ENCODE data around the gene USB1.

Gene USB1

DNA sequence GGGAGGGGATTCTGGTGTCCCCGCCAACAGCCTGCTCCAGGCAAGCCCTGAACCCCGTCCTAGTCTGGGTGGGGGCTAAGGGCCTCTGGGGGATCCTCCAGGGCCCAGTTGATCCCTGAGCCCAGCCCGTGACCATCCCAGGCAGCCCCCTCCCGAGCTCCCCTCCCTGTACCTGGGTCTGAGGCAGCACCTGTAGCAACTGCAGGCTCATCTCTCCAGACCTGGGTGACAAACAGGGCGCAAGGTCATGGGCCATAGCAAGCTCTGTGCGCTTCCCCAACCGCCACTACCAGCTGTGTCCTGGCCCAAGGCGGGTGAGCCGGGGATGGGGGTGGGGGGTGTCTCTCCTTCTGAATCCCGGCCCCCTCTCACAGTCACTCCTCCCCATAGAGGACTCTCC lies 40.9 kb upstream of the USB1 start:
- Histone ChIP-seq H3K4me3 (ENCODE audit: low read length) (no peak overlapping the region), H3K27ac (ENCODE audit: low read length) (no peak overlapping the region), H3K4me1 (ENCODE audit: insufficient read depth, low read length) (no peaks in the 10 kb centered on the region; the same call in 1 of the 2 replicates), H3K9me3 (ENCODE audit: insufficient read depth, low read depth, low read length) (no peaks in the 10 kb centered on the region), H3K9ac (ENCODE audit: low read depth, low read length) (no peak overlapping the region), H3K27me3 (ENCODE audit: insufficient read depth, low read length) (no peaks in the 10 kb centered on the region), H3K36me3 (ENCODE audit: insufficient read depth, low read depth, low read length) (no peaks in the 10 kb centered on the region)

GRCh38 chr16:57960826-57961472 lies 40.3 kb upstream of the USB1 start:
- no peaks in the 10 kb centered on the region for H3K36me3 ChIP-seq (ENCODE audit: insufficient read depth, low read depth, low read length)
- H3K4me3 ChIP-seq (ENCODE audit: low read length): no peak overlapping the region
- no peak overlapping the region for H3K9ac ChIP-seq (ENCODE audit: low read depth, low read length)
- no peak overlapping the region for H3K27ac ChIP-seq (ENCODE audit: low read length)
- no peaks in the 10 kb centered on the region for H3K27me3 ChIP-seq (ENCODE audit: insufficient read depth, low read length)
- H3K4me1 ChIP-seq (ENCODE audit: insufficient read depth, low read length): no peaks in the 10 kb centered on the region; the same call in 1 of the 2 replicates
- H3K9me3 ChIP-seq (ENCODE audit: insufficient read depth, low read depth, low read length): no peaks in the 10 kb centered on the region

GRCh38 chr16:57961538-57961937 lies 39.7 kb upstream of the USB1 start:
- no peaks in the 10 kb centered on the region for H3K27me3 ChIP-seq (ENCODE audit: insufficient read depth, low read length)
- no peak overlapping the region for H3K4me3 ChIP-seq (ENCODE audit: low read length)
- no peak overlapping the region for H3K27ac ChIP-seq (ENCODE audit: low read length)
- H3K9me3 ChIP-seq (ENCODE audit: insufficient read depth, low read depth, low read length): no peaks in the 10 kb centered on the region
- H3K36me3 ChIP-seq (ENCODE audit: insufficient read depth, low read depth, low read length): no peaks in the 10 kb centered on the region
- no peaks in the 10 kb centered on the region; the same call in 1 of the 2 replicates for H3K4me1 ChIP-seq (ENCODE audit: insufficient read depth, low read length)
- no peak overlapping the region for H3K9ac ChIP-seq (ENCODE audit: low read depth, low read length)

DNA sequence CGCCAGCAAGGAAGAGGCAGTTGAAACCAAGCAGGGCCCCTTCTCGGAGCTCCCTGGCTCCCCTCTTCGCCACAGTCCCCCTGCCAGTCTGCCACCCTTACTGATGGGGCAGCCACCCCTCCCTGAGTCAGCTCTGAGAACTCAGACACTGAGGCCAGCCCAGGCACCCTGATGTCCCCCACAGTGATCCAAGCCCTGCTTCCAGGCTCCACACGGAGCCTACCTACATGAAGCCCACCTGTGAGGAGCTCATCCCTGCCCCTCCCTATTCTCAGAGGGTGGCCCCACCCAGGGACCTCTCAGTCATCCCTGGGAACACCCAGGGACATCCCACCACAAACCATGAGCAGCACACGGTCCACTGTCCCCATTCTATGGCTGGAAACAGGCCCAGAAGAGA lies 39.2 kb upstream of the USB1 start:
- no peaks in the 10 kb centered on the region for H3K36me3 ChIP-seq (ENCODE audit: insufficient read depth, low read depth, low read length)
- H3K27me3 ChIP-seq (ENCODE audit: insufficient read depth, low read length): no peaks in the 10 kb centered on the region
- no peak overlapping the region for H3K9ac ChIP-seq (ENCODE audit: low read depth, low read length)
- no peaks in the 10 kb centered on the region; the same call in 1 of the 2 replicates for H3K4me1 ChIP-seq (ENCODE audit: insufficient read depth, low read length)
- no peaks in the 10 kb centered on the region for H3K9me3 ChIP-seq (ENCODE audit: insufficient read depth, low read depth, low read length)
- no peak overlapping the region for H3K4me3 ChIP-seq (ENCODE audit: low read length)
- no peak overlapping the region for H3K27ac ChIP-seq (ENCODE audit: low read length)

- H3K4me3 ChIP-seq (ENCODE audit: low read length): no peak overlapping the region
- no peak overlapping the region for H3K27ac ChIP-seq (ENCODE audit: low read length)
- H3K36me3 ChIP-seq (ENCODE audit: insufficient read depth, low read depth, low read length): no peaks in the 10 kb centered on the region
- H3K27me3 ChIP-seq (ENCODE audit: insufficient read depth, low read length): no peaks in the 10 kb centered on the region
- no peaks in the 10 kb centered on the region for H3K9me3 ChIP-seq (ENCODE audit: insufficient read depth, low read depth, low read length)
- no peaks in the 10 kb centered on the region for H3K4me1 ChIP-seq (ENCODE audit: insufficient read depth, low read length)
- no peak overlapping the region for H3K9ac ChIP-seq (ENCODE audit: low read depth, low read length)
These were observed 38.5 kb upstream of the USB1 start for GRCh38 chr16:57962756-57963155.

GRCh38 chr16:57964157-57964700 lies 37.0 kb upstream of the USB1 start:
- no peak overlapping the region for H3K4me3 ChIP-seq (ENCODE audit: low read length)
- H3K27me3 ChIP-seq (ENCODE audit: insufficient read depth, low read length): no peaks in the 10 kb centered on the region
- H3K36me3 ChIP-seq (ENCODE audit: insufficient read depth, low read depth, low read length): no peaks in the 10 kb centered on the region
- no peak overlapping the region for H3K27ac ChIP-seq (ENCODE audit: low read length)
- no peak overlapping the region for H3K9ac ChIP-seq (ENCODE audit: low read depth, low read length)
- H3K9me3 ChIP-seq (ENCODE audit: insufficient read depth, low read depth, low read length): no peaks in the 10 kb centered on the region
- H3K4me1 ChIP-seq (ENCODE audit: insufficient read depth, low read length): no peaks in the 10 kb centered on the region

DNA sequence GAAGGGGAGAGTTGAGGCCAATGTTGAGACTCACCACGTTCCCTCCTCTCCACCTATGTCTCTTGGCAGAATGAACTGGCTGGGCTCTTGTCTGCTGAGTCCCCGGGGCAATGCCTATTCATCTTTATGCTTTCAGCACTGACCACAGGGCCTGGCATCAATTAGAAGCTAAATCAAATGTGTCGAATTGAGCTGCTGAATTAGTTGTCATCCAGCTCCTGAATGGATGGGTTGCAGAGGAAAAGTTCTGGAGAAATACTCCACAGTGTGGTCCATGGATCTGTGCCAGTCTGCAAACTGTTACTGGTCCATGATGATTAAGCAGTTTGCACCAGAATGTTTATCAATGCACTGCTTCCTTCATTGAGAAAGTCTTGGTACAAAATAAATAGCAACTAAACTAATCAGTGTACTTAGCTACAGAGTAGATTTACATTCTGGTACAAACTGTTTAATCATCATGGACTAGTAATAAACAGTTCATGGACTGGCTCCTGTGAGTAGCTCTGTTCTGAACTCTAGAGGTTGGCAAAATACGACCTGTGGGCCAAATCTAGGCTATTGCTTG lies 34.9 kb upstream of the USB1 start:
- no peaks in the 10 kb centered on the region for H3K4me1 ChIP-seq (ENCODE audit: insufficient read depth, low read length)
- no peak overlapping the region for H3K4me3 ChIP-seq (ENCODE audit: low read length)
- no peak overlapping the region for H3K9ac ChIP-seq (ENCODE audit: low read depth, low read length)
- no peak overlapping the region for H3K27ac ChIP-seq (ENCODE audit: low read length)
- H3K9me3 ChIP-seq (ENCODE audit: insufficient read depth, low read depth, low read length): no peaks in the 10 kb centered on the region
- H3K27me3 ChIP-seq (ENCODE audit: insufficient read depth, low read length): no peaks in the 10 kb centered on the region
- no peaks in the 10 kb centered on the region for H3K36me3 ChIP-seq (ENCODE audit: insufficient read depth, low read depth, low read length)

DNA sequence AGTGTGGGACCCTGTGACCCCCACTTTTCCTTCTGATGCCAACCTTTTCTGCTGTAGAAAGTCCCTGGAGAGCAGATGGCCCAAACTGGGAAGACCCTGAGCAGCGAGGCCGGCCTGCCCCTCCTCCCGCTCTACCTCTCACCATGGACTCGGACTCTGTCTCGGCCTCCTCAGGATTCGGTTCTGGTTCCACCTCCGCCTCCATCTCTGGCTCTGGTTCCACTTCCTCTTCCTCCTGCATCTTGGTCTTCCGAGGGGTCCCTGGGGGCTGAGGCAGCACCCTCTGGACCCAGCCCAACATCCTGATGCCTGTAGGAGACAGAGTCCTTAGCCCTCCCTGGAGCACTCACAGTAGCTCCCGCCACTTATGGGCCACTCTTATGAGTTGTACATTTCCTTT lies 34.2 kb upstream of the USB1 start:
- no peaks in the 10 kb centered on the region for H3K4me1 ChIP-seq (ENCODE audit: insufficient read depth, low read length)
- H3K9ac ChIP-seq (ENCODE audit: low read depth, low read length): no peak overlapping the region
- H3K27ac ChIP-seq (ENCODE audit: low read length): no peak overlapping the region
- H3K9me3 ChIP-seq (ENCODE audit: insufficient read depth, low read depth, low read length): no peaks in the 10 kb centered on the region
- H3K4me3 ChIP-seq (ENCODE audit: low read length): no peak overlapping the region
- H3K27me3 ChIP-seq (ENCODE audit: insufficient read depth, low read length): no peaks in the 10 kb centered on the region
- no peaks in the 10 kb centered on the region for H3K36me3 ChIP-seq (ENCODE audit: insufficient read depth, low read depth, low read length)

DNA sequence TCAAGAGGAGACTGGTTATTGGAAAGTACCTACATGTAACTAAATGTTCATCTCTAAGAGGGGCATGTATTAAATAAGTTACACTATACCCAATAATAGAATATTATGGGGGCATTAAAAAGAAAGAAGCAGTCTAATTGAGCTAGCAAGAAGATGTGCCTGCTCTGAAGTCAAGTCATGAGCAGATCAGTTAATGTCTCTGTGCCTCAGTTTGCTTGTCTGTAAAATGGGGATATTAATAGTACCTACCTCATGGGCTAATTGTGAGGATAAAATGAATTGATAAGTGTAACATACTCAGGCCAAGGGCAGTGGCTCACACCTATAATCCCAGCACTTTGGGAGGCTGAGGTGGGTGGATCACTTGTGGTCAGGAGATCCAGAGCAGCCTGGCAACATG lies 33.3 kb upstream of the USB1 start:
- no peaks in the 10 kb centered on the region for H3K27me3 ChIP-seq (ENCODE audit: insufficient read depth, low read length)
- H3K4me1 ChIP-seq (ENCODE audit: insufficient read depth, low read length): no peaks in the 10 kb centered on the region
- H3K9me3 ChIP-seq (ENCODE audit: insufficient read depth, low read depth, low read length): no peaks in the 10 kb centered on the region
- no peaks in the 10 kb centered on the region for H3K36me3 ChIP-seq (ENCODE audit: insufficient read depth, low read depth, low read length)
- H3K4me3 ChIP-seq (ENCODE audit: low read length): no peak overlapping the region
- H3K9ac ChIP-seq (ENCODE audit: low read depth, low read length): no peak overlapping the region
- no peak overlapping the region for H3K27ac ChIP-seq (ENCODE audit: low read length)

DNA sequence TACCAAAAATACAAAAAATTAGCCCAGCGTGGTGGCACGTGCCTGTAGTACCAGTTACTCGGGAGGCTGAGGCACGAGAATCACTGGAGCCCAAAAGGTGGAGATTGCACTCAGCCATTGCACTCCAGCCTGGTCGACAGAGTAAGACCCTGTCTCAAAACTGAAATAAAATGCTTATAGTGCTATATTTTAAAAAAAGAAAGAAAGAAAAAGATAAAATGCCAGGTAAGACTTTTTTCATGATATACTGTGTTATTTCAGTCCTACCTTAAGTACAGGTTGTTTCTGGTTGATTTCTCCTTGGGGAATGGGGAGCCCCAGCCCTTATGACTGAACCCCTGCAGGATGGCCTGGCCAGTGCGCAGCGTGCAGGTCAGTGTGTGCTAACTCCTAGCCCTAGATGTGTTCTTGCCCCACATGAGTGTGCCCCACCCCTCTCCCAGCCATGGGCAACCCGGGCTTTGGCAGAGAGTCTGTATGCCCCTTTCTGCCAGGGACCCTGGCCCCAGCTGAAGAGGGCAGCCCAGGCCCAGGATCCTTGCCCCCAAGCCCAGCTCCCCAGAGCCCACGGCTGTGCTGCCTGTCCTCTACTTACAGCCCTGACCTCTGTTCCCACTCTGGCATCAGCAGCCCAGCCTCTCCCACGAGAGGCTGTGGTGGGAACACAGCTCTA lies 31.6 kb upstream of the USB1 start:
- Histone ChIP-seq H3K36me3 (ENCODE audit: insufficient read depth, low read depth, low read length) (no peaks in the 10 kb centered on the region), H3K27me3 (ENCODE audit: insufficient read depth, low read length) (no peaks in the 10 kb centered on the region), H3K9me3 (ENCODE audit: insufficient read depth, low read depth, low read length) (no peaks in the 10 kb centered on the region), H3K4me1 (ENCODE audit: insufficient read depth, low read length) (no peaks in the 10 kb centered on the region), H3K9ac (ENCODE audit: low read depth, low read length) (no peak overlapping the region), H3K4me3 (ENCODE audit: low read length) (no peak overlapping the region), H3K27ac (ENCODE audit: low read length) (no peak overlapping the region)

DNA sequence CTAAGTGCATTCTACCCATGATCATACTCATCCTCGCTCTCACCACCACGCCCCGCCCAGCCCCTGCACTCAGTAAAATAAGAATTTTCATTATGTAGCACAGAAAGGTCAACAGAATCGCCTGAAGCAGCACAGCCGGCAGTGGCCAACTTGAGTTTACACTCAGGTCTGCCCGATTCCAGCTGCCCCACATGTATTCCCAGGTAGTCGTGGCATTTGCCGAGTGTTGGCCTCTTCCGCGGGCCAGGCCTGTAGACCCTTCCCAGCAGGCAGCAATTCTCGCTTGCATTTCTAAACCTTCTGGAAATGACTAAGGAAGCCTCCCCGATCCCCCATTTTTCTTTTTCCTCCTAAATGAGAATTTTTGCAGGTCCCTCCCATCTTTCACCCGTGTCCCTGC lies 30.9 kb upstream of the USB1 start:
- H3K9ac ChIP-seq (ENCODE audit: low read depth, low read length): no peak overlapping the region
- H3K4me1 ChIP-seq (ENCODE audit: insufficient read depth, low read length): no peaks in the 10 kb centered on the region
- no peaks in the 10 kb centered on the region for H3K9me3 ChIP-seq (ENCODE audit: insufficient read depth, low read depth, low read length)
- no peaks in the 10 kb centered on the region for H3K36me3 ChIP-seq (ENCODE audit: insufficient read depth, low read depth, low read length)
- H3K27ac ChIP-seq (ENCODE audit: low read length): no peak overlapping the region
- H3K4me3 ChIP-seq (ENCODE audit: low read length): no peak overlapping the region
- no peaks in the 10 kb centered on the region for H3K27me3 ChIP-seq (ENCODE audit: insufficient read depth, low read length)

- H3K36me3 ChIP-seq (ENCODE audit: insufficient read depth, low read depth, low read length): no peaks in the 10 kb centered on the region
- H3K27me3 ChIP-seq (ENCODE audit: insufficient read depth, low read length): no peaks in the 10 kb centered on the region
- no peaks in the 10 kb centered on the region for H3K9me3 ChIP-seq (ENCODE audit: insufficient read depth, low read depth, low read length)
- H3K27ac ChIP-seq (ENCODE audit: low read length): no peak within 1 kb of the TSS
- H3K9ac ChIP-seq (ENCODE audit: low read depth, low read length): no peak within 1 kb of the TSS
- no peaks in the 10 kb centered on the region for H3K4me1 ChIP-seq (ENCODE audit: insufficient read depth, low read length)
- H3K4me3 ChIP-seq (ENCODE audit: low read length): no peak within 1 kb of the TSS
These were observed 30.2 kb upstream of the USB1 start, which contains the start of gene CNGB1 for GRCh38 chr16:57970970-57971369. Gene CNGB1 (minus strand): TSS chr16:57971128. CDS start chr16:57967286, 3,842 bp downstream.
